DMS79 treated with DMSO at 0.1 percent for 48 hours (cell line): ENCODE measurements around the gene GALNT10.
"Not testable (repeated sequence)": the region's sequence is repeated elsewhere in the genome, so short reads cannot be mapped to it uniquely, and the experiment has no call there.

ENCODE experiments used
- DNase-seq: peaks from one replicate; lab custom pipeline; 2025; lab: John Stamatoyannopoulos, UW

The GALNT10 gene, protein sequence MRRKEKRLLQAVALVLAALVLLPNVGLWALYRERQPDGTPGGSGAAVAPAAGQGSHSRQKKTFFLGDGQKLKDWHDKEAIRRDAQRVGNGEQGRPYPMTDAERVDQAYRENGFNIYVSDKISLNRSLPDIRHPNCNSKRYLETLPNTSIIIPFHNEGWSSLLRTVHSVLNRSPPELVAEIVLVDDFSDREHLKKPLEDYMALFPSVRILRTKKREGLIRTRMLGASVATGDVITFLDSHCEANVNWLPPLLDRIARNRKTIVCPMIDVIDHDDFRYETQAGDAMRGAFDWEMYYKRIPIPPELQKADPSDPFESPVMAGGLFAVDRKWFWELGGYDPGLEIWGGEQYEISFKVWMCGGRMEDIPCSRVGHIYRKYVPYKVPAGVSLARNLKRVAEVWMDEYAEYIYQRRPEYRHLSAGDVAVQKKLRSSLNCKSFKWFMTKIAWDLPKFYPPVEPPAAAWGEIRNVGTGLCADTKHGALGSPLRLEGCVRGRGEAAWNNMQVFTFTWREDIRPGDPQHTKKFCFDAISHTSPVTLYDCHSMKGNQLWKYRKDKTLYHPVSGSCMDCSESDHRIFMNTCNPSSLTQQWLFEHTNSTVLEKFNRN

DNA sequence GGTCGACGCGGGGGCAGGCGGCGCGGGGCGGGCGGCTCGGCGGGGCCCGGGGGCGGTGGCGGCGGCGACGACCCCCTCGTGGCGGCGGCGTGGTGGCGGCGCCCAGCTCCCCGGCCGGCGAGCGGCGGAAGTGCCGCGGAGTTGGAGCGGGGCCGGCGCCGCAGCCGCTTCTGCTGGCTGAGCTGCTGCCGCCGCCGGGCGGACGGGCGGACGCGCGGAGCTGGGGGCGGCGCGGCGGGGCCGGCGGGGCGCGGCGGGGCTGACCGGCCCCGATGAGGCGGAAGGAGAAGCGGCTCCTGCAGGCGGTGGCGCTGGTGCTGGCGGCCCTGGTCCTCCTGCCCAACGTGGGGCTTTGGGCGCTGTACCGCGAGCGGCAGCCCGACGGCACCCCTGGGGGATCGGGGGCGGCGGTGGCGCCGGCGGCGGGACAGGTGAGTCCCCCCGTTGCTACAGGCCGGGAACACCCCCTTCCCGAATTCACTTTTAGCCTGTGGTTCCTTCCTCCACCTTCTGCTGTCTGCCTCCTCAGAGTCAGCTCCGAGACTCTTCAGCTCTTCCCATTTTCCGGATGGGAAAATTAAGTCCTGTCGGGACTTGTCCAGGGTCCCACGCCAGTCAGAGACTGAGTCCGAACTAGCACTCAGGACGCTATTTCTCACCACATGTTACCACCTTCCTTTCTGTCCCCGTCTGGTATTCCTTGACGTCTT is at the start of gene GALNT10:
TSS of gene GALNT10 (plus strand) at position 139 of the 710 bp plus-strand sequence. CDS start at position 273, 134 bp downstream.
- no peak for DNase-seq

DNA sequence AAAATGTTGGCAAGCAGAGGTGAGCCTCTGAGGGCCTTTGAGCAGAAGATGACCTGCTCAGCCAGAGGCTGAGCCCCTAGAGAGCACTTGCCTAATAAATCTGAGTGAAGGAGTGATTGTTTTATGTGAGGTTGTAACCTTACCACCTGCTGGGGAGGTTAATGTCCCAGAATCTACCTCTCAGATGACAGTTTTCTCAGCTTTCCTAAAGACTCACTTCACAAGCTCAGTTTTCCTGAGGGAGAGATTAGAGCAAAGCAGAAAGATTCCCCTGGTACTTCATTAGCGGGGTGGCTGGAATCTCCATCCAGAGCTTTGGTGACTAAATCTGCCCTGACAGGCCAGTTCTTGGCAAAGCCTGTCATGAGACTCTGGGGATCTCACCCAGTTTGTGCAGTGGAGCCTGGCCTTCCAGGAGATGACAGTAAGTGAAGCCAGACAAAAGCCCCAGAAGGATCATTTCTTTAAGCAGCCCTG is 48.8 kb upstream of the GALNT10 start:
- DNase-seq, result peak; percentile 46

DNA sequence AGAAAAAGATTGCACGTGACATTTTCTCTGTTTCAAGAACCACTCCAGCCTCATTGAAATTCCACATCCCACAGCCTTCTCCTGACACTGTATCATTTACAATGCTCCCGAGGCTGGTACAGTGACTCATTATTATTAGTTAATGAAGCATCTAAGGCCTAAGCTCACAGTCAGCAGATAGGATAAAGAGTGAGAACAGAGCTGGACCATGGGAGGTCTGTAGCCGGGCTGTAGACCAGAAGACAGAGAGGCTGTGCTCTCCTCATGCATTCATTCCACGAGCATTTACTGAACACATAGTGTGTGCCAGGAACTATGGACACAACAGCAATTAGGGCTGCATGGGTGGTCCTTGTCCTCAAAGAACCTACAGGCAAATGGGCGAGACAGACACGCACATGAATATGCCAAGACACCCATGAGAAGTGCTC is 47.3 kb upstream of the GALNT10 start:
- peak; percentile 35 for DNase-seq

DNA sequence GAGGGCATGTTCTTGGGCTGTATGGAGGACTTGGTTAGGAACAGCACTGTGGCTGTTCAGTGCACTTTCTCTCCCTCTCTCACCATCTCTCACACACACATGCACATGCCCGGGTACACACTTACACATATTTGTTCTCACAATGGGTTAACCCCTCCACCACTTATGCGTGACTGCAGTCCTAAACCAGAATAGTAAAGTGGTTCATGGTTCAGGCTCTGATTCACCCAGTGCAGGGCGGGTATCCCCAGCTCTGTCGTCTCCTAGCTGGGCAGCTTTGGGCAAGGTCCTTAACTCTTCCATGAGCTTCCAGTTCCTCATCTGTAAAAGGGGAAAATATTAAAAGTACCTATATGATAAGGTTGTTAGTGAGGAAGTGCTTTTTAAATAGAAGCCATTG is 45.3 kb upstream of the GALNT10 start:
- peak; percentile 4 for DNase-seq

GRCh38 chr5:154146409-154146808 is 44.1 kb upstream of the GALNT10 start:
- DNase-seq, result no peak

DNA sequence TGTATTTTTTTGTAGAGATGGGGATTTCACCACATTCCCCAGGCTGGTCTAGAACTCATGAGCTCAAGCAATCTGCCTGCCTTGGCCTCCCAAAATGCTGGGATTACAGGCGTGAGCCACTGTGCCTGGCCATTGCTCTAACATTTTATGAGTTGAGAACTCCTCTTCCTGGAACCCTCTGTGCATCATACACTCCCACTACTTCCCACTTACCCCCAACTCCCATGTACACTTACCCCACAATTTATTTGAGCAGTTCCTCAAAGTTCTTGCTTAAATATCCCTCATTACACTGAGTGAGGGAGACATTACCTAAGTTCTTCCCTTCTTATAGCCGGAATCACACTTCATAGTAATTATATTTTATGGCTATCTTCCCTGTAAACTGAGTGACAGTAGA is 42.9 kb upstream of the GALNT10 start:
- DNase-seq, result no peak

DNA sequence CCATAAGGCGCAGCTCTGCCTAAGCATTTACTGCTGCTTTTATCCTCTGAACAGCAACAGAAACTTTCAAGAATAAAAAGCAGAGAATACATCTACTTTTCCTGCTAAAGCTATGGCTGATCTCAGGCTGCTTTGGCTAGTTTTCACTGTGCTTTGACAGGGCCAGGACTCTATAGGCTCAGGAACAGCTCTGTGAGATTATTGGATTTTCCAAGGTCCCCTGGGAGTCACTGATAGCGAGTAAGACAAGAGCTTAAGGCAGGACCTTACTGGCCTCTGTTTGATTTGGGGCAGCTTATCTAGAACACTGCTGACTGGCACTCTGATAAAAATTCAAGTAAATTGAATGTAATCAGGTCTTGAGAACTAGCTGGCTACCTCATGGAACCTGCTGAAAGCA is 40.1 kb upstream of the GALNT10 start:
- DNase-seq, result not testable (repeated sequence)

DNA sequence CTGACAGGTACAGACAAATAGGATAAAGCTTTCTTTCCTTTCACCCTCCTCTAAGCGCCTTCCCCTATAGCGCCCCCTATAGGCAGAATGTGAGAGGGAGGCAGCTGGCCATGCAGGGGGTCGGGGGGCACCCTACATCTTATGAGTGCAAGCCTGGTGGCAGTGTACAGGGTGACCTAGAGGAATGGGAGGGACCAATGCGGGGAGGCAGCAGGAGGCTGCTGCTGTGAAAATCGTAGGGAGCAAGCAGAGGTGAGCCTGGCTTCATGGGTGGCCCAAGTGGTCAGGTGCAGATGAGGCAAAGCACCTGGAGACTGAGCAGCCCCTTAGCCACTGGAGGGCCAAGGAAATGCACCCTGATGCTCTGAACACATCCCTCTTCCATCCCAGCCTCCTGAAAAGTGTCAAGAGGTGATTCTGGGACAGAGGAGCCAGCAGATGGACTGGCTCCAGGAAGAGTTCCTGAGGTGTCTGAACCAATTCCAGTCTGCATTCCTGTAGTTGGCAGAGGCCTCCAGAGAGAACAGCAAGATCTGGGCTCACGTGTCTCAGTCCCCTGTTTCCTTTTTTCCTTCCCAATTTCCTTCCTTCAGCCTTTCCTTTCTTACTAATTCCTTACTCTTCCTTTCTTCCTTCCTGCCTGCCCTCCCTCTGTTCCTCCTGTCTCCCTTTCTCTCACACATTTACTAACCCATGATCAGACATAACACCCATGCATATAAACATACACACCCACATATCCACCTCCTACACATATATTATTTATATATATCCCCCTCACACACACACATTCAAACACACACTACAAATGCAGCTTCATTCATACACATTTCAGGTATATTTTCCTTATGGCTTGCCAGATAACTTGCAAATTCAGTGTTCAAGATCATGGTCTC is 32.8 kb upstream of the GALNT10 start:
- no peak for DNase-seq

GRCh38 chr5:154158379-154158737 is 32.2 kb upstream of the GALNT10 start:
- DNase-seq, result no peak

- no peak for DNase-seq
Observed at GRCh38 chr5:154159343-154159742, 31.2 kb upstream of the GALNT10 start.

DNA sequence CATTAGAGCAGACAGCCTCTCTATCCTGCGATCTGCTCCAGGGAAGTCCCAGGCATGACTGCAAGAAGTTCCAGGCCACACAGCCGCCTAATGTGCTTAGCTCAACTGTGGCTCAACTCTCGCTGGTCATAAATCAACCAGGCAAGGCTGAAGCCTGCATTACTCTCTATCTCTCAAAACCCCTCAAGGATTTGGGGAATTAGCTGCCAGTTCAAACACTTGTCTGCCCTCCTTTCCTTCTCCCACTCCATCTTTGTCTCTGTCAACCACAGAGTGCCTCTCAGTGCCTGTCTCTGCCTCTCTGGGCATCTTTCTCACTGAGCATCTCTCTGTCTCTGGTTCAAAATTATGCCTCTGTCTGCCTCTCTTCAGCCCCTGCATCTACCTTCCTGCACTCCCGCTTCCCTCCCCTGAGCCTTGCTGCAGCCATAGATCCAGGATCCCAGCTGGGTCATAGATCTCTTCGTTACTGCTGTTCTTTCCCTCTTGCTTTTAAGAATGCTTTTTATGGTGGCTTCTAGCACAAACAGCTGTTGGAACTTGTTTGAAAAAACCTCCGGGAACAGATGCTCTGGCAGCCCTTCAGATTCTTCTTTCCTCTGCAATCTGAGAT is 27.9 kb upstream of the GALNT10 start:
- peak; percentile 52 for DNase-seq

DNA sequence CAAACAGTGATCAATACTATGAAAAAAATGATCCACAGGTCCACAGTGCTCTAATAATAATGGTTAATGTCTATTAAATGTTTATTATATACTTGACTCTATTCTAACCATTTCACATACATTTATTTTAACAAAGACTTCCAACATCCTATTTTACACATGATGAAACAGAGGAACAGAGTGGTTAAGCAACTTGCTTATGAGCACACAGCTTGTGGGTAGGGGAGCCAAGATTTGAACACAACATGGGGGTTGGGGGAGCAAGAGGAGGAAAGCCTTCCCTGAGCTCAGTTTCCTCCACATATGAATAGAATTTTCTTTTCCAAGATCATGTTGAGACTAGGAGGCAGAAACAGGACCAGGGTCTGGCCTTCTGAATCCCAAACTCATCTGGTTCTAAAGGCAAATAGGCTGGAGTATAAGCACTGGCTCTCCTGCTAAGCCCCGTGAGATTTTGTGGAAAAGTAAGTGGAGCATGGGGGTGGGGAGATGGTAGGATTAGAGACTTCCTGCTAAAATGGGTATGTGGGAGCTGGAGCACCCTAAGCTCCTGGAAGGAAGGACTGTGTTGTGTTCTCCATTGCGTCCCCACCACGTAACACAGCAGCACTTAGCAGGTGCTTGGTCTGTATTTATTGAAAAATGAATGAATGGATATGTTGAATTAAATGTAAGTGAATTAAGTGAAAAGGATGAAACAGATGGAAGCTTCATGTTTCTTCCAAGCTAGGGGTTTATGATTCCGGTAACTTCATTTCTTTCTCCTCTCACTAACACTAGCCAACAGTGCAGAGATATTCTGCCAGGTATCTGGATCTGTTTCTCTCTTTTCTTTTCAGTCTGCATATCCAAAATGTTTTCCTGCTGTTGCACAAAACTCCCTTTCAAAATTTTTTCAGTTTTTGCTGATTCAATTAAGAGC is 26.9 kb upstream of the GALNT10 start:
- no peak for DNase-seq

GRCh38 chr5:154164249-154164581 is 26.3 kb upstream of the GALNT10 start:
- peak; percentile 18 for DNase-seq

DNA sequence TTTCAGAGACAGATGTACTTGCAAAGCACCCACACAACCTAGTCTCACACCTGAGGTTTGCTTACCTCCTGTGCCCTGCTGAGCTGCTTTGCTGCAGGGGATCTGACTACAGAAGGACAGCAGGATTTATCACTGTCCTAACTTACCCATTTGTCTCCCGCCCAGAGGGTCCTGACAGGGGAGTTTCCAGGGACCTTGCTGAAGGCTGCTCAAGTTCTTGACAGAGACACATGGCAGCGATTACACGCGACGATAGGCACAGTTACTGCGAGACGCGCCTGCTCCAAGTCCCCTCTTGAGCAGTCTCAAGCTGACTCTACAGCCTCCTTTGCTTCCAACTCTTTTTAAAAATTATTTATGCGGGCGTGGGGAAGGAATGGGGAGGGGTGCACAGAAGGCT is 24.6 kb upstream of the GALNT10 start:
- no peak for DNase-seq

DNA sequence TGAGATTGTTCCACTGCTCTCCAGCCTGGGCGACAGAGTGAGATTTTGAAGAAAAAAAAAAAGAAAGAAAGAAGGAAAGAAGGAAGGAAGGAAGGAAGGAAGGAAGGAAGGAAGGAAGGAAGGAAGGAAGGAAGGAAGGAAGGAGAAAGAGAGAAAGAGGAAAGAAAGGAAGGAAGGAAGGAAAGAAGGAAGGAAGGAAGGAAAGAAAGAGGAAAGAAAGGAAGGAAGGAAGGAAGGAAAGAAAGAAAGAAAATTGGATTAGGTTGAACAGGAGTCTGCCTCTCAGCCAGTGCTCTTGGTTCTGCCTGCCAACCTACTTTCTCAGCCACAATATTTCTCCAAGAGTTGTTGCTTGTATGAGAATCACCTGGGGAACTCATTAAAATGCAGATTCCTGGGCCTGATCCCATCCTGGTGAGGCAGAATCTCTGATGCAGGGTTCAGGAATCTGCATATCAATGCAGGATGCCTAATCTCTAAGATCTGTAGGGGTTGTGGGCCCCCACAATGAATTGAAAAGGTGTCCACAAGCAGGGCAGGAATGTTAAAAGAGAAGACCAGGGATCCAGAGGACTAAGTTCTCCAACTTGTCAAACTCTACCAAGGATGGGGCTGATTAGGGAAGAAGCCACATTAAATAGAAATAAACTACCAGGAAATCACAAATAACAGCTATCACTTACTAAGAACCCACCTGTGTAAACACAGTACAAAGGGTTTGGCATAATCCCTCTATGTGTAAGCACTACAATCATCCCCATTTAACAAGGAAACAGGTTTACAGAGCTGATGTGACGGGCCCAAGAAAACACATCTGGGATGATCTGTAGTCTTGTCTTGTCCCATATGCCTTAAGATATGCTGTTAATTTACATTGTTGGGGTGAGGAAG is 23.4 kb upstream of the GALNT10 start:
- DNase-seq, result peak; percentile 10

GRCh38 chr5:154168395-154168794 is 22.1 kb upstream of the GALNT10 start:
- DNase-seq, result no peak

- no peak for DNase-seq
Observed at GRCh38 chr5:154172785-154173184, 17.7 kb upstream of the GALNT10 start.

DNA sequence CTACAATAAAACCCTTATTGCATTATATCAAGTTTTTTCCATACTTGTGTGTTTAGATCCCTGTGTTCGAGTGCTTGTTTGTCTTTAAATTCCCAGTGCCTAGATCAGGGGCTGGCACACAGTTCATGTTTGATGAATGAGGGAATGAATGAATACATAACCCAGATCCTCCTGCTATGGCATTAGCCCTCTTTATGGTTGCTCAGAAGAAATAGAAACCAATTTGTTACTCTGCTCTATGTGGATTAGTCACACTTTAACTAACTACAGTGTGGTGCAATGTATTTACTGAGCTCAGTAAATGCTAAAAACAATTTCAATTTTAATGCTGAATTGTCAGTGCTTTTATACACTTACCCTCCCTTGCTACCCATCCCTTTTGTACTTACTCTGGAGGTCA is 16.4 kb upstream of the GALNT10 start:
- no peak for DNase-seq

DNA sequence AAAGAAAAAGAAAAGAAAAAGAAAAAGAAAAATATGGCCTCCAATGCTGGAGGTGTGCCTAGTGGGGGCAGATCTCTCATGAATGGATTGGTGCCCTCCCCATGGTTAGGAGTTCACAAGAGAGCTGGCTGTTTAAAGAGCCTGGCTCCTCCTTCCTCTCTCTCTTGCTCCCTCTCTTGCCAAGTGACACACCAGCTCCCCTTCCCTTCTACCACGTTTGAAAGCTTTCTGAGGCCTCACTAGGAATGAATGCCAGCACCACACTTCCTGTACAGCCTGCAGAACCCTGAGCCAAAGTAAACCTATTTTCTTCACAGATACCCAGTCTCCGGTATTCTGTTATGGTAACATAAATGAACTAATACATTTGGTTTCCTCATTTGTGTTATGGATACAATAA is 14.4 kb upstream of the GALNT10 start:
- no peak for DNase-seq
